Peyer's patch (tissue), 4 donors: ENCODE results near the gene TMEM59L. TPM values are rescaled to one million over a fixed set of nuclear protein-coding genes. Genes with fewer than 3 reads are reported as not detected.
A peak's percentile ranks its signal among the peaks of the same experiment; 100 is the strongest.

ENCODE experiments used
- DNase-seq, 3 donors: peaks; one replicate each; pipeline ENCODE4 v3.0.0-alpha.2; 2017 to 2019
- H3K27ac ChIP-seq, 4 donors: fragments of 200-600 bp; sonication (generic); one replicate each; pipeline ENCODE4 v1.5.1; 2016 to 2019
- H3K27me3 ChIP-seq, 2 donors: fragments of 200-600 bp; sonication (generic); one replicate each; pipeline ENCODE4 v1.5.1; 2019
- H3K36me3 ChIP-seq, 3 donors: fragments of 200-600 bp; sonication (generic); one replicate each; pipeline ENCODE4 v1.5.1; 2016 to 2019
- H3K4me1 ChIP-seq, 4 donors: fragments of 200-600 bp; sonication (generic); one replicate each; pipeline ENCODE4 v1.5.1; 2016 to 2019
- H3K4me3 ChIP-seq, 4 donors: fragments of 200-600 bp; sonication (generic); 1 replicate in 3 of 4; 2 replicates in 1 of 4; pipeline ENCODE4 v1.5.1; 2016 to 2019; ENCODE audit warnings: mild to moderate bottlenecking in 1 of 4
- H3K9me3 ChIP-seq, 4 donors: fragments of 200-600 bp; sonication (generic); one replicate each; pipeline ENCODE4 v1.5.1; 2016 to 2019; ENCODE audit warnings: mild to moderate bottlenecking in 1 of 4
- POLR2A ChIP-seq, 2 donors: fragments of 450-650 bp; IDR thresholded peaks; one replicate each; pipeline ENCODE4 v1.5.1; 2017; ENCODE audit warnings: antibody characterized with exemption in 2 of 2, mild to moderate bottlenecking in 2 of 2, moderate library complexity in 2 of 2
- total RNA-seq, 4 donors: library from RNA; depleted of rRNA; stranded (reverse); fragments of >200 nt; gene quantifications; one replicate each; pipeline ENCODE4 v1.1.0, GENCODE V29; 2016
- TF ChIP-seq, protein P1 (sequence below), 6 experiments: fragments of 450-650 bp in 4 of 6; fragments of 200-600 bp in 2 of 6; sonication (generic) in 1 of 6; IDR thresholded peaks; one replicate each; pipeline ENCODE4 v1.5.1; 2017 to 2019; ENCODE audit warnings: antibody characterized with exemption in 6 of 6, mild to moderate bottlenecking in 3 of 6, moderate library complexity in 1 of 6

Gene TMEM59L
- total RNA-seq, 4 donors from 2014 or later = 0.70 to 2.0 (median 1.7) TPM; not detected in 1

DNA sequence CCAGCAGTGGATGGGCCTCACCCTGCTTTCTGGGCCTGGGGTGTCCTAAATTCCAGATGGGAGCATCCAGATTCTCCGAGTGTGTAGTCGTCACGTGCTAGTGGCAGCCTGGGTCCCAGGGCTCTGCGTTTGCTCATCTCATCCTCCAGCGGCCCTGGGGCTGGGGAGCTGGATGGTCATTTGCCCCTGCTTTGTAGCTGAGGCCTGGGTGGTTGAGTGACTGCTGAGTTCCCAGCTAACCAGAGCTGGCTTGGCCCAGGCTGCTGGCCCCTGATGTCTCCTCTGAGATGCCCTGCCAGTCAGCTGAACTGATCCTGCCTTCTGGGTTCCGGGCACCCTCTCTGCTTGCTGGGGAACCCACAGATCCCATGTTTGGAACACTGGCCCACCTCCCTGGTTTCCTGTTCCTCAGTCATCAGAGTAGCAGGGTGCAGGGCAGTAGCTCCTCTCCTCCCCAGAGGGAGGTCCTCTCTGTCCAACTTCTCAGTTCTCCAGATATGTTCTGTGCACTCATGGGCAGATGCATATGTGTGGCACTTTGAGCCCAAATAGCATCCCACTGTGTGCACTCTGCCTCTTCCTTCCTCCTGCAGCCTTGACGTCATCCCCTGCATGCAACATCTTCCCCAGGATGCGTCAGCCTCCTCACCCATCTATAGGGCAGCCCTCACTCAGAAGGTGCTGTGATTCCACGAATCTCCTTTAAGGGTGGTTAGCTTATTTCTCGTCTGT is 48.4 kb downstream of the TMEM59L start:
- no peak for TF ChIP-seq POLR2A (IDR thresholded peaks at IDR 0.05)
- TF ChIP-seq, protein P1, sequence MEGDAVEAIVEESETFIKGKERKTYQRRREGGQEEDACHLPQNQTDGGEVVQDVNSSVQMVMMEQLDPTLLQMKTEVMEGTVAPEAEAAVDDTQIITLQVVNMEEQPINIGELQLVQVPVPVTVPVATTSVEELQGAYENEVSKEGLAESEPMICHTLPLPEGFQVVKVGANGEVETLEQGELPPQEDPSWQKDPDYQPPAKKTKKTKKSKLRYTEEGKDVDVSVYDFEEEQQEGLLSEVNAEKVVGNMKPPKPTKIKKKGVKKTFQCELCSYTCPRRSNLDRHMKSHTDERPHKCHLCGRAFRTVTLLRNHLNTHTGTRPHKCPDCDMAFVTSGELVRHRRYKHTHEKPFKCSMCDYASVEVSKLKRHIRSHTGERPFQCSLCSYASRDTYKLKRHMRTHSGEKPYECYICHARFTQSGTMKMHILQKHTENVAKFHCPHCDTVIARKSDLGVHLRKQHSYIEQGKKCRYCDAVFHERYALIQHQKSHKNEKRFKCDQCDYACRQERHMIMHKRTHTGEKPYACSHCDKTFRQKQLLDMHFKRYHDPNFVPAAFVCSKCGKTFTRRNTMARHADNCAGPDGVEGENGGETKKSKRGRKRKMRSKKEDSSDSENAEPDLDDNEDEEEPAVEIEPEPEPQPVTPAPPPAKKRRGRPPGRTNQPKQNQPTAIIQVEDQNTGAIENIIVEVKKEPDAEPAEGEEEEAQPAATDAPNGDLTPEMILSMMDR (IDR thresholded peaks at IDR 0.05) = no peak
- H3K4me1 ChIP-seq = peaks cover 0 to 15% (median 3%) of the 10 kb centered on the region in 4 donors
- DNase-seq = no peak
- peaks cover 0 to 8% (median 0%) of the 10 kb centered on the region in 3 donors for H3K36me3 ChIP-seq
- no peaks in the 10 kb centered on the region for H3K9me3 ChIP-seq
- peak overlapping the region in 2 of 4 donors; percentile 40 to 72 for H3K27ac ChIP-seq
- H3K27me3 ChIP-seq = no peaks in the 10 kb centered on the region
- no peak overlapping the region for H3K4me3 ChIP-seq

DNA sequence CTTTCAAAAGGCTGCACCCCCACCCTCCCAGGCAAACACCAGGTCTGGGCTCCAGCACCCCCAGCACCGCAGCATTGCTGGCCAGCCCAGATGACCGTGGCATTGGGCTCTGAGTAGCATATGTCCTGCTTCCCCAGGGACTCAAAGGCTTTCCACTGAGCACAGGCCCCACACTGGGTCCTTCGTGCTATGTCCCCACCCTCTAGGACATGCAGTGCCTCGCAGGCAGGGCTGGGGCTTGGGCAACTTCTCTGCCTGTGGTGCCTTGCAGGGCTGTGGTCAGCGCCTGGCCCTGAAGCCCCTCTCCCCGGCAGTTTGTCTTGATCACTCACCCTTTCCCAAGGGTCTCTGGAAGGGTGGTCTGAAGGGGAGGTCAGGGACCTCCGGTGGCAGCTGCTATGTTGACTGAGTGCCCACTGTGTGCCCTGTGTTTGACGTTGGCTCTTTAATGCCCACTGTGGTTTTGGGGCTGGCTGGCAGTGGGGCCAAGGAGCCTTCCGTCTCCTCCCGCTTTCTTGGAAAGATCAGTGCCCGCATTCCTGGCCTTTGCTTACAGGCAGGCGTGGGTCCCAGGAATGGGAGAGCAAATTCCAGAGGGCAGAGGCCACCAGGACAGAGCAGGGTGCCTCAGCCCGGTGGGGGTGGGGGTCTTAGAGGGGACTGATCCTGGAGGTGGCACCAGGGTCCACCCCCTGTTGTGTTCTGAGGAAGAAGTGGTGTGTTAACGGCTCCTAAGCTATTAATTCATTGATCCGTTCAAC is 50.5 kb downstream of the TMEM59L start:
- Histone ChIP-seq H3K27me3 (no peaks in the 10 kb centered on the region), H3K9me3 (no peaks in the 10 kb centered on the region), H3K4me1 (peaks cover 0 to 6% (median 2%) of the 10 kb centered on the region in 4 donors), H3K4me3 (no peak overlapping the region), H3K27ac (no peak overlapping the region), H3K36me3 (peaks cover 0 to 17% (median 0%) of the 10 kb centered on the region in 3 donors)
- DNase-seq = no peak
- TF ChIP-seq, protein P1 (IDR thresholded peaks at IDR 0.05) = no peak
- TF ChIP-seq POLR2A (IDR thresholded peaks at IDR 0.05) = no peak

- H3K9me3 ChIP-seq = no peaks in the 10 kb centered on the region
- peaks cover 0 to 26% (median 0%) of the 10 kb centered on the region in 3 donors for H3K36me3 ChIP-seq
- no peak for DNase-seq
- H3K27me3 ChIP-seq = no peaks in the 10 kb centered on the region
- TF ChIP-seq, protein P1 (IDR thresholded peaks at IDR 0.05) = no peak
- no peak for TF ChIP-seq POLR2A (IDR thresholded peaks at IDR 0.05)
- H3K27ac ChIP-seq = no peak overlapping the region
- peaks cover 0 to 5% (median 2%) of the 10 kb centered on the region in 4 donors for H3K4me1 ChIP-seq
- no peak overlapping the region for H3K4me3 ChIP-seq
Measured at GRCh38 chr19:18663940-18664530, 51.4 kb downstream of the TMEM59L start.

DNA sequence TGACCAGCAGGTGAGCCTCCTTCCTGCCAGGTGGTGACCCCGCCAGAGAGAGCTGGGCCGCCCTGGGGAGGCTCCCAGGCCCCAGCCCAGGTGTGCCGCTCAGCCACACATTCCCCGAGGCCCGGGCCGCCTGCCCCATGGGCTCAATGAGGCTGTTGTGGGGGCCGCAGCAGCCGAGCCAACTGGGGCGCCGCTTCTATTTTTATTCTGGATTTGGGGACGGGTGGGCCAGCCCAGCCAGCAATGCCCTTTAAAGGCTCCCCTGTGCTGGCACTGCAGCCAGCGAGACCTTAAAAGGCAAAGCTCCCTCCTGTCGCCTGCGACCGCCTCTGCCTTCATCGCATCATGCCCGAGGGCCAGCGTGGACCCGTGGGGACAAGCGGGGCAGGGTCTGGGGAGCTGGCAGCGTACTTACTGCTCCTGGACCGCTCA is 53.1 kb downstream of the TMEM59L start:
- Histone ChIP-seq H3K4me1 (no peaks in the 10 kb centered on the region), H3K27me3 (no peaks in the 10 kb centered on the region), H3K36me3 (peaks cover 0 to 33% (median 0%) of the 10 kb centered on the region in 3 donors), H3K27ac (no peak overlapping the region), H3K4me3 (no peak overlapping the region), H3K9me3 (no peaks in the 10 kb centered on the region)
- no peak for TF ChIP-seq POLR2A (IDR thresholded peaks at IDR 0.05)
- TF ChIP-seq, protein P1 (IDR thresholded peaks at IDR 0.05) = no peak
- no peak for DNase-seq

DNA sequence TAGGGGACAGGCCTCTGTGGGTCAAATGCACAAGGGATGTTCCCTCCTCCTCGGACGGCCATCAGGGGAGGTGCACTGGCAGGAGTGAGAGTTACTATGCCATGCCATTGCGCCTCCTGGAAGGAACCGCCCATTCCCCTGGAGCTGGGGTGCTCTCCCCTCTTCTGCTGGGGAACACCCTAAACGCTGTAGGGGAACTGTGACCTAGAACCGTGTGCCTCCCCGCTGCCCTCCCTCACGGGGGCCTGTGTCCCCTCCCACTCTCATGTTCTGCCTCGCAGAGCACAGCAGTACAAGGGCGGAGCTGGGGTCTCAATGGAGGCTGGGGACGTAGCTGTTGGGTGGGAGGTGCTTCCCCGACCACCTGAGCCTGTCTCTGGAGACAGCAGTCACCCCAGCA is 53.6 kb downstream of the TMEM59L start:
- Histone ChIP-seq H3K27me3 (no peaks in the 10 kb centered on the region), H3K4me3 (no peak overlapping the region), H3K27ac (no peak overlapping the region), H3K36me3 (peaks cover 0 to 33% (median 0%) of the 10 kb centered on the region in 3 donors), H3K9me3 (no peaks in the 10 kb centered on the region), H3K4me1 (no peaks in the 10 kb centered on the region)
- TF ChIP-seq, protein P1 (IDR thresholded peaks at IDR 0.05) = no peak
- TF ChIP-seq POLR2A (IDR thresholded peaks at IDR 0.05) = no peak
- DNase-seq = no peak
